Measurements from ENCODE around the gene XCR1.

Gene XCR1

DNA sequence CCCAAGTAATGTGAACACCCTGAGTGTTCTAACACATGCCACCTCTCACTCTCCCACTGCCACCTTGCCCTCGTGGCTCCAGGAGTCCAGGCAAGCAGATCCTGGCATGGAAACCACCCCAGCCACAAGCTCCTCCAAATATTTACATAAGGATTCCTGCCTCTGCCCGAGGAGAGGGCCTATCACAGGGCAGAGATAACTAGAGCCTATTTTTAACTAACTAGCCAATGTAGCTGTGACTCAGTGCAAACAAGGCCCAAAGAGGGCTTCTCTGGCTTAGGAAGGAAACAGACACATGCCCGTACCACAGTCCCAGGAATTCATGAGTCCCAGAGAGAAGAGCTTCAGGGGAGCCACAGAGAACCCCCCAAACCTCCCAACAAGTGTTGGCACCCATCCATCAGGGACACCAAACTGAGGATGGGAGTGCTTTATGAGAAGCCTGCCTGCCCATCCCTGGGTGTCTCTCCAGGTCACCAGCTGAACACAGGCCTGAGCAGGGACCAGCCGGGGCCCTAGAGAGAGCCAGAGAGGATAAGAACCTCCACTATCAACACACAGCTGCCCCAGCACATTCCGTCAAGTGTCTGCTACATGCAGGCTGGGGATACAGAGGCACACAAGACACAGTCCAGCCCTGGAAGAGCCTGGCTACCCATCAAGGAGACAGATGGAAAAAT is 40.8 kb downstream of the XCR1 start:
- Histone ChIP-seq H2AFZ (ENCODE audit: low read depth, low read length, severe bottlenecking) (no peak overlapping the region), H3K27me3 (ENCODE audit: low read length) (no peaks in the 10 kb centered on the region), H3K36me3 (ENCODE audit: low read length) (0 out of 2 replicates have a peak, but pooled peaks cover 2% of the 10 kb centered on the region), H3K79me2 (ENCODE audit: insufficient read depth, low read length) (peaks cover 39% of the 10 kb centered on the region), H3K4me2 (ENCODE audit: low read depth, low read length, poor library complexity, severe bottlenecking) (no peak overlapping the region), H3K4me3 (ENCODE audit: insufficient read depth, low read length, poor library complexity, severe bottlenecking) (no peak overlapping the region), H3K27ac (ENCODE audit: low read depth, low read length) (no peak overlapping the region), H3F3A (ENCODE audit: insufficient read depth) (no peaks in the 10 kb centered on the region), H3K9ac (ENCODE audit: low read length) (no peak overlapping the region), H3K9me2 (replicated peaks; ENCODE audit: insufficient read depth, low read length) (no peaks in the 10 kb centered on the region), H4K20me1 (ENCODE audit: low read depth, low read length) (no peaks in the 10 kb centered on the region), H3K9me3 (ENCODE audit: insufficient read depth, low read length) (no peaks in the 10 kb centered on the region)
- no peak for TF ChIP-seq EZH2phosphoT487 (conservative IDR thresholded peaks at IDR 0.05; ENCODE audit: low read length)

DNA sequence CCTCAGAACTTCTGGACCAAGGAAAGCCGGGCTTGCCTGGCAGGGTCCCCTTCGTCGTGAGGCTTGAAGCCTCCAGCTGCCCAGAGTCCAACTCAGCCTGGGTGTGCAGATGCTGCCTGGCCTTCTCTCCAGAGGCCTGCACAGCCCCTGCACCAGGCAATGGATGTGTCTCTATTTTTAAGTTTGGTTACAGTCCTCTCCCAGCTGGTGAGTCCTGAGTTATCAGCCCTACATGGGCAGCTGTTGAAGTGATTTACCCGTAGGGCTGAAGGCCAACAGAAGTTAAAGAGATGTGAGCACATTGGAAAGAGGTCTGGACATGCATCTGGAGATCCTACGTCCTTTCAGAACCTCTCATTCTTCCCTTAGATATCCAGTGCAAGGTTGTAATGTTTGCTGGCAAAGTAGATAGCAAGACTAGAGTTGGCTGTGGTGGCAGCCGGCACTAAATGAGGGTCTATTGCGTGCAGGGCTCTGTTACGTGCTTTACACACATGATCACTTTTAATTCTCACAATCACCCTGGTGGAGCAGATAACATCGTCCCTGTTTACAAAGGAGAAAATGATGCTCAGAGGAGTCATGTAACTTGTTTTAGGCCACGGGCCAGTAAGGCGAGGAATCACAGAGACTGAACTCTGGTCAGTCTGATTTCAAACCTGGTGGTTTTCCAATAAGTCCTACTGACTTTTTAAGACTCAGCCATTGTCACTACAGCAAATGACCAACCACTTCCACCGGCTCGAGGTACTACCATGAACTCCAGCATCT is 41.6 kb downstream of the XCR1 start:
- Histone ChIP-seq H3K27ac (ENCODE audit: low read depth, low read length) (no peak overlapping the region), H3K36me3 (ENCODE audit: low read length) (peaks cover 4% of the 10 kb centered on the region; the same call in 1 of the 2 replicates), H2AFZ (ENCODE audit: low read depth, low read length, severe bottlenecking) (no peak overlapping the region), H3K4me2 (ENCODE audit: low read depth, low read length, poor library complexity, severe bottlenecking) (no peak overlapping the region), H3K9me3 (ENCODE audit: insufficient read depth, low read length) (no peaks in the 10 kb centered on the region), H3K27me3 (ENCODE audit: low read length) (no peaks in the 10 kb centered on the region), H3K9ac (ENCODE audit: low read length) (no peak overlapping the region), H3K4me3 (ENCODE audit: insufficient read depth, low read length, poor library complexity, severe bottlenecking) (no peak overlapping the region), H3K9me2 (replicated peaks; ENCODE audit: insufficient read depth, low read length) (no peaks in the 10 kb centered on the region), H3F3A (ENCODE audit: insufficient read depth) (no peaks in the 10 kb centered on the region), H4K20me1 (ENCODE audit: low read depth, low read length) (no peaks in the 10 kb centered on the region), H3K79me2 (ENCODE audit: insufficient read depth, low read length) (peaks cover 38% of the 10 kb centered on the region)
- TF ChIP-seq, protein P1, sequence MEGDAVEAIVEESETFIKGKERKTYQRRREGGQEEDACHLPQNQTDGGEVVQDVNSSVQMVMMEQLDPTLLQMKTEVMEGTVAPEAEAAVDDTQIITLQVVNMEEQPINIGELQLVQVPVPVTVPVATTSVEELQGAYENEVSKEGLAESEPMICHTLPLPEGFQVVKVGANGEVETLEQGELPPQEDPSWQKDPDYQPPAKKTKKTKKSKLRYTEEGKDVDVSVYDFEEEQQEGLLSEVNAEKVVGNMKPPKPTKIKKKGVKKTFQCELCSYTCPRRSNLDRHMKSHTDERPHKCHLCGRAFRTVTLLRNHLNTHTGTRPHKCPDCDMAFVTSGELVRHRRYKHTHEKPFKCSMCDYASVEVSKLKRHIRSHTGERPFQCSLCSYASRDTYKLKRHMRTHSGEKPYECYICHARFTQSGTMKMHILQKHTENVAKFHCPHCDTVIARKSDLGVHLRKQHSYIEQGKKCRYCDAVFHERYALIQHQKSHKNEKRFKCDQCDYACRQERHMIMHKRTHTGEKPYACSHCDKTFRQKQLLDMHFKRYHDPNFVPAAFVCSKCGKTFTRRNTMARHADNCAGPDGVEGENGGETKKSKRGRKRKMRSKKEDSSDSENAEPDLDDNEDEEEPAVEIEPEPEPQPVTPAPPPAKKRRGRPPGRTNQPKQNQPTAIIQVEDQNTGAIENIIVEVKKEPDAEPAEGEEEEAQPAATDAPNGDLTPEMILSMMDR (IDR thresholded peaks at IDR 0.05; ENCODE audit: insufficient read depth, low read length, poor library complexity, severe bottlenecking) = no peak
- no peak for TF ChIP-seq EZH2phosphoT487 (conservative IDR thresholded peaks at IDR 0.05; ENCODE audit: low read length)

DNA sequence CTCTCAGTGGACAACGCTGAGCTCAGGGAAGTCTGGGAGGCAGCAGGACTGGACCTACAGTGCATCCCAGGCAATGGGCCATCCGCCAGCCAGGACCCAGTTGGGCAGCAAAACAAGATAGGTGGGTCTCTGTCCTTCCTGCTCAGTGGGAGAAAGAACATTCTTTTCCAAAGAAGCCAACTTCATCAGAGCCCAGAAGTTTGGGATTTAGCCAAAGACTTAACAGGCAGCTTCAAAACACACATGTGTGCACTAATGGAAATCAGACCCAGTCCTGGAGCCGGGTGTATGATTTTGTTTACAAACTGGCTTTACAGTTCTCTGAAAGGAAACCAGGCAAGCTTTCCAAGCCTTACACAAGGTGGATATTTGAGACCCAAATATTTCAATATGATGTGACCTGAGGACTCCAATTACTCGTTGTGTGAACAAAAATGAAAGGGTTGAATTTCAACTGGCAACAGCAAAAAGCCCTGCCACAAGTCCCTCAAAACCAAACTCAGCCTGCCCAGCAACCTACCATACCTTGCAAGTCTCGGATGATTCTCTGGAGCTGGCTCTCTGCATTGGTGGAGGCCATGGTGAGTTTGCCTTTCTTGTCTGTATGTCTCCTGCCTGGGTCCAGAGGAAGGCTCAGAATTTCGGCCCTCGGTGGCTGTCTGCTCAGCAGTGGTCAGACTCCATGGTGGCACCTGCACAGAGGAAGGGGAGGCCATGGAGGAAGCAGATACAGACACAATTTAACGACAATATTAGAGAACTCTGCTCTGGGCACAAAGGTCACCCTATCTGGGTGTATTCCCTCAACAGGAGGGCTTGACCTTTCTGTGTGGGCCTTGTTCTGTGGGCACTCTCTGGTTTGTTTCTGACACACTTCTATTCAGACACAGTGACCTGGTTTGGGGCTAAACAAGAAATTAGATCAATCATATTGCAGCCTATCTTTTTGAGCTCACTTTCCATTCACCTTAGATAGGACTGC is 42.7 kb downstream of the XCR1 start:
- Histone ChIP-seq H3K27ac (ENCODE audit: low read depth, low read length) (no peak overlapping the region), H3F3A (ENCODE audit: insufficient read depth) (no peaks in the 10 kb centered on the region), H3K27me3 (ENCODE audit: low read length) (no peaks in the 10 kb centered on the region), H3K9me3 (ENCODE audit: insufficient read depth, low read length) (no peaks in the 10 kb centered on the region), H4K20me1 (ENCODE audit: low read depth, low read length) (no peaks in the 10 kb centered on the region), H3K36me3 (ENCODE audit: low read length) (peaks cover 5% of the 10 kb centered on the region; the same call in 1 of the 2 replicates), H3K79me2 (ENCODE audit: insufficient read depth, low read length) (peaks cover 32% of the 10 kb centered on the region), H3K9me2 (replicated peaks; ENCODE audit: insufficient read depth, low read length) (no peaks in the 10 kb centered on the region), H2AFZ (ENCODE audit: low read depth, low read length, severe bottlenecking) (no peak overlapping the region), H3K4me3 (ENCODE audit: insufficient read depth, low read length, poor library complexity, severe bottlenecking) (no peak overlapping the region), H3K9ac (ENCODE audit: low read length) (no peak overlapping the region), H3K4me2 (ENCODE audit: low read depth, low read length, poor library complexity, severe bottlenecking) (no peak overlapping the region)
- no peak for TF ChIP-seq EZH2phosphoT487 (conservative IDR thresholded peaks at IDR 0.05; ENCODE audit: low read length)
- TF ChIP-seq, protein P1 (IDR thresholded peaks at IDR 0.05; ENCODE audit: insufficient read depth, low read length, poor library complexity, severe bottlenecking) = no peak

All from SU-DHL-6 (cell line).